ENCODE data around the gene GPR61. TPM values are rescaled to one million over a fixed set of nuclear protein-coding genes. Genes with fewer than 3 reads are reported as not detected.

Gene GPR61
- polyA plus RNA-seq, 2 donors = 0.06 TPM; not detected in 1

- H3K27ac ChIP-seq (ENCODE audit: low read depth in 2 of 2, low read length in 1 of 2) = peak overlapping the region in 1 of 2 donors; percentile 14
- WGBS, 2 donors = 13 to 21% methylated on average over 12 of the region's 12 CpGs
- H3K9me3 ChIP-seq (ENCODE audit: control insufficient read depth in 2 of 2, insufficient read depth in 1 of 2, low read depth in 1 of 2, low read length in 1 of 2) = no peaks in the 10 kb centered on the region
- H3K4me3 ChIP-seq (ENCODE audit: low read depth in 1 of 2, low read length in 2 of 2) = no peak overlapping the region
- peaks cover 0 to 5% of the 10 kb centered on the region in 2 donors for H3K4me1 ChIP-seq (ENCODE audit: control insufficient read depth in 2 of 2, insufficient read depth in 2 of 2, low read length in 1 of 2)
- H3K36me3 ChIP-seq (ENCODE audit: control insufficient read depth in 2 of 2, insufficient read depth in 2 of 2, low read length in 1 of 2) = no peaks in the 10 kb centered on the region
- H3K27me3 ChIP-seq (ENCODE audit: control insufficient read depth in 1 of 2, insufficient read depth in 2 of 2, low read length in 2 of 2) = no peaks in the 10 kb centered on the region
Observed at GRCh38 chr1:109532365-109533136, 7.1 kb upstream of the GPR61 start.

- WGBS, 2 donors = 75 to 87% methylated on average over 1 of the region's 1 CpG
- no peak overlapping the region for H3K4me3 ChIP-seq (ENCODE audit: low read depth in 1 of 2, low read length in 2 of 2)
- H3K9me3 ChIP-seq (ENCODE audit: control insufficient read depth in 2 of 2, insufficient read depth in 1 of 2, low read depth in 1 of 2, low read length in 1 of 2) = no peaks in the 10 kb centered on the region
- no peak overlapping the region for H3K27ac ChIP-seq (ENCODE audit: low read depth in 2 of 2, low read length in 1 of 2)
- peaks cover 0 to 5% of the 10 kb centered on the region in 2 donors for H3K4me1 ChIP-seq (ENCODE audit: control insufficient read depth in 2 of 2, insufficient read depth in 2 of 2, low read length in 1 of 2)
- H3K27me3 ChIP-seq (ENCODE audit: control insufficient read depth in 1 of 2, insufficient read depth in 2 of 2, low read length in 2 of 2) = no peaks in the 10 kb centered on the region
- no peaks in the 10 kb centered on the region for H3K36me3 ChIP-seq (ENCODE audit: control insufficient read depth in 2 of 2, insufficient read depth in 2 of 2, low read length in 1 of 2)
Observed at GRCh38 chr1:109534307-109534858, 5.3 kb upstream of the GPR61 start.

- peaks cover 0 to 5% of the 10 kb centered on the region in 2 donors for H3K4me1 ChIP-seq (ENCODE audit: control insufficient read depth in 2 of 2, insufficient read depth in 2 of 2, low read length in 1 of 2)
- WGBS, 2 donors = 60 to 65% methylated on average over 4 of the region's 4 CpGs
- H3K4me3 ChIP-seq (ENCODE audit: low read depth in 1 of 2, low read length in 2 of 2) = no peak overlapping the region
- H3K27ac ChIP-seq (ENCODE audit: low read depth in 2 of 2, low read length in 1 of 2) = no peak overlapping the region
- H3K36me3 ChIP-seq (ENCODE audit: control insufficient read depth in 2 of 2, insufficient read depth in 2 of 2, low read length in 1 of 2) = no peaks in the 10 kb centered on the region
- H3K27me3 ChIP-seq (ENCODE audit: control insufficient read depth in 1 of 2, insufficient read depth in 2 of 2, low read length in 2 of 2) = no peaks in the 10 kb centered on the region
- no peaks in the 10 kb centered on the region for H3K9me3 ChIP-seq (ENCODE audit: control insufficient read depth in 2 of 2, insufficient read depth in 1 of 2, low read depth in 1 of 2, low read length in 1 of 2)
Observed at GRCh38 chr1:109535481-109535880, 4.2 kb upstream of the GPR61 start.

GRCh38 chr1:109535971-109536491 lies 3.6 kb upstream of the GPR61 start:
- no peaks in the 10 kb centered on the region for H3K36me3 ChIP-seq (ENCODE audit: control insufficient read depth in 2 of 2, insufficient read depth in 2 of 2, low read length in 1 of 2)
- no peaks in the 10 kb centered on the region for H3K27me3 ChIP-seq (ENCODE audit: control insufficient read depth in 1 of 2, insufficient read depth in 2 of 2, low read length in 2 of 2)
- 61 to 68% methylated on average over 5 of the region's 5 CpGs for WGBS, 2 donors
- peaks cover 0 to 5% of the 10 kb centered on the region in 2 donors for H3K4me1 ChIP-seq (ENCODE audit: control insufficient read depth in 2 of 2, insufficient read depth in 2 of 2, low read length in 1 of 2)
- H3K4me3 ChIP-seq (ENCODE audit: low read depth in 1 of 2, low read length in 2 of 2) = no peak overlapping the region
- H3K9me3 ChIP-seq (ENCODE audit: control insufficient read depth in 2 of 2, insufficient read depth in 1 of 2, low read depth in 1 of 2, low read length in 1 of 2) = no peaks in the 10 kb centered on the region
- H3K27ac ChIP-seq (ENCODE audit: low read depth in 2 of 2, low read length in 1 of 2) = no peak overlapping the region

- no peaks in the 10 kb centered on the region for H3K36me3 ChIP-seq (ENCODE audit: control insufficient read depth in 2 of 2, insufficient read depth in 2 of 2, low read length in 1 of 2)
- no peaks in the 10 kb centered on the region for H3K9me3 ChIP-seq (ENCODE audit: control insufficient read depth in 2 of 2, insufficient read depth in 1 of 2, low read depth in 1 of 2, low read length in 1 of 2)
- no peaks in the 10 kb centered on the region for H3K27me3 ChIP-seq (ENCODE audit: control insufficient read depth in 1 of 2, insufficient read depth in 2 of 2, low read length in 2 of 2)
- H3K4me1 ChIP-seq (ENCODE audit: control insufficient read depth in 2 of 2, insufficient read depth in 2 of 2, low read length in 1 of 2) = peaks cover 0 to 2% of the 10 kb centered on the region in 2 donors
- no peak overlapping the region for H3K4me3 ChIP-seq (ENCODE audit: low read depth in 1 of 2, low read length in 2 of 2)
- H3K27ac ChIP-seq (ENCODE audit: low read depth in 2 of 2, low read length in 1 of 2) = no peak overlapping the region
- WGBS, 2 donors = 83 to 87% methylated on average over 9 of the region's 9 CpGs
Observed at GRCh38 chr1:109537450-109538178, 2.1 kb upstream of the GPR61 start.

GRCh38 chr1:109538827-109539555 lies 681 bp upstream of the GPR61 start:
- Histone ChIP-seq H3K36me3 (ENCODE audit: control insufficient read depth in 2 of 2, insufficient read depth in 2 of 2, low read length in 1 of 2) (no peaks in the 10 kb centered on the region), H3K4me1 (ENCODE audit: control insufficient read depth in 2 of 2, insufficient read depth in 2 of 2, low read length in 1 of 2) (no peaks in the 10 kb centered on the region), H3K27me3 (ENCODE audit: control insufficient read depth in 1 of 2, insufficient read depth in 2 of 2, low read length in 2 of 2) (no peaks in the 10 kb centered on the region), H3K4me3 (ENCODE audit: low read depth in 1 of 2, low read length in 2 of 2) (no peak overlapping the region), H3K9me3 (ENCODE audit: control insufficient read depth in 2 of 2, insufficient read depth in 1 of 2, low read depth in 1 of 2, low read length in 1 of 2) (no peaks in the 10 kb centered on the region), H3K27ac (ENCODE audit: low read depth in 2 of 2, low read length in 1 of 2) (no peak overlapping the region)
- 92 to 93% methylated on average over 9 of the region's 9 CpGs for WGBS, 2 donors

- Histone ChIP-seq H3K4me3 (ENCODE audit: low read depth in 1 of 2, low read length in 2 of 2) (no peak overlapping the region), H3K27me3 (ENCODE audit: control insufficient read depth in 1 of 2, insufficient read depth in 2 of 2, low read length in 2 of 2) (no peaks in the 10 kb centered on the region), H3K36me3 (ENCODE audit: control insufficient read depth in 2 of 2, insufficient read depth in 2 of 2, low read length in 1 of 2) (no peaks in the 10 kb centered on the region), H3K4me1 (ENCODE audit: control insufficient read depth in 2 of 2, insufficient read depth in 2 of 2, low read length in 1 of 2) (no peaks in the 10 kb centered on the region), H3K9me3 (ENCODE audit: control insufficient read depth in 2 of 2, insufficient read depth in 1 of 2, low read depth in 1 of 2, low read length in 1 of 2) (no peaks in the 10 kb centered on the region), H3K27ac (ENCODE audit: low read depth in 2 of 2, low read length in 1 of 2) (no peak overlapping the region)
- 79 to 80% methylated on average over 3 of the region's 3 CpGs for WGBS, 2 donors
Observed at GRCh38 chr1:109541102-109541501, 1.4 kb downstream of the GPR61 start.

GRCh38 chr1:109542657-109543056 lies 3.0 kb downstream of the GPR61 start:
- H3K9me3 ChIP-seq (ENCODE audit: control insufficient read depth in 2 of 2, insufficient read depth in 1 of 2, low read depth in 1 of 2, low read length in 1 of 2) = no peaks in the 10 kb centered on the region
- WGBS, 2 donors = 85 to 89% methylated on average over 10 of the region's 10 CpGs
- H3K4me1 ChIP-seq (ENCODE audit: control insufficient read depth in 2 of 2, insufficient read depth in 2 of 2, low read length in 1 of 2) = no peaks in the 10 kb centered on the region
- H3K36me3 ChIP-seq (ENCODE audit: control insufficient read depth in 2 of 2, insufficient read depth in 2 of 2, low read length in 1 of 2) = no peaks in the 10 kb centered on the region
- H3K4me3 ChIP-seq (ENCODE audit: low read depth in 1 of 2, low read length in 2 of 2) = no peak overlapping the region
- H3K27ac ChIP-seq (ENCODE audit: low read depth in 2 of 2, low read length in 1 of 2) = no peak overlapping the region
- H3K27me3 ChIP-seq (ENCODE audit: control insufficient read depth in 1 of 2, insufficient read depth in 2 of 2, low read length in 2 of 2) = no peaks in the 10 kb centered on the region

- WGBS, 2 donors = 85 to 88% methylated on average over 24 of the region's 24 CpGs
- no peaks in the 10 kb centered on the region for H3K4me1 ChIP-seq (ENCODE audit: control insufficient read depth in 2 of 2, insufficient read depth in 2 of 2, low read length in 1 of 2)
- H3K4me3 ChIP-seq (ENCODE audit: low read depth in 1 of 2, low read length in 2 of 2) = no peak overlapping the region
- H3K9me3 ChIP-seq (ENCODE audit: control insufficient read depth in 2 of 2, insufficient read depth in 1 of 2, low read depth in 1 of 2, low read length in 1 of 2) = no peaks in the 10 kb centered on the region
- no peak overlapping the region for H3K27ac ChIP-seq (ENCODE audit: low read depth in 2 of 2, low read length in 1 of 2)
- no peaks in the 10 kb centered on the region for H3K27me3 ChIP-seq (ENCODE audit: control insufficient read depth in 1 of 2, insufficient read depth in 2 of 2, low read length in 2 of 2)
- H3K36me3 ChIP-seq (ENCODE audit: control insufficient read depth in 2 of 2, insufficient read depth in 2 of 2, low read length in 1 of 2) = no peaks in the 10 kb centered on the region
Observed at GRCh38 chr1:109543283-109543987, 3.8 kb downstream of the GPR61 start.

Measured in esophagus (tissue), 2 donors.